H1 (cell line): Measurements from ENCODE around the gene AK5. TPM values are rescaled to one million over a fixed set of nuclear protein-coding genes. Genes with fewer than 3 reads are reported as not detected.

ENCODE experiments used
- CTCF ChIA-PET: fragments of 300-600 bp; sonication (Branson Sonifier 250); formaldehyde crosslinking; loops from one replicate; lab custom pipeline; 2021; ENCODE audit not compliant: partially characterized antibody; lab: Charles Lee
- POLR2A ChIA-PET: fragments of 300-600 bp; sonication (Branson Sonifier 250); formaldehyde crosslinking; loops from one replicate; lab custom pipeline; 2021; ENCODE audit warnings: inconsistent platforms; ENCODE audit not compliant: partially characterized antibody; lab: Charles Lee
- DNase-seq, 2 experiments: peaks; one replicate each; pipeline versions ENCODE4 v3.0.0 to v3.0.0-alpha.2; 2010 to 2022; ENCODE audit warnings: low spot score in 2 of 2, low read depth in 1 of 2, mixed read lengths in 1 of 2
- FAIRE-seq: peaks from 2 replicates; lab custom pipeline; 2011; peaks lifted over from hg19 to GRCh38; lab: Jason Lieb, UNC
- H2AFZ ChIP-seq: 2 replicates; pipeline ENCODE4 v1.8.1; 2012; ENCODE audit warnings: low read length, inconsistent platforms
- H2AK5ac ChIP-seq: 2 replicates; pipeline ENCODE4 v1.6.1; 2013; ENCODE audit warnings: low read depth, low read length
- H2BK120ac ChIP-seq: replicated peaks from 2 replicates; pipeline ENCODE3; 2013; ENCODE audit warnings: low read depth, low read length, inconsistent platforms
- H2BK12ac ChIP-seq: 2 replicates; pipeline ENCODE4 v1.6.1; 2013; ENCODE audit warnings: low read depth, low read length
- H2BK15ac ChIP-seq: 2 replicates; pipeline ENCODE4 v1.6.1; 2013; ENCODE audit warnings: low read length
- H2BK20ac ChIP-seq: 2 replicates; pipeline ENCODE4 v1.6.1; 2013; ENCODE audit warnings: low read length
- H2BK5ac ChIP-seq: 2 replicates; pipeline ENCODE4 v1.6.1; 2013; ENCODE audit warnings: low read depth, low read length
- H3K14ac ChIP-seq: 2 replicates; pipeline ENCODE4 v1.6.1; 2013; ENCODE audit warnings: inconsistent platforms; ENCODE audit not compliant: insufficient read length
- H3K18ac ChIP-seq: 2 replicates; pipeline ENCODE4 v1.6.1; 2013; ENCODE audit warnings: low read length; ENCODE audit errors: extremely low read depth
- H3K23ac ChIP-seq: 2 replicates; pipeline ENCODE4 v1.6.1; 2013; ENCODE audit warnings: inconsistent platforms; ENCODE audit not compliant: insufficient read length
- H3K23me2 ChIP-seq: 2 replicates; pipeline ENCODE4 v1.6.1; 2013; ENCODE audit warnings: low read depth, low read length
- H3K27ac ChIP-seq: 2 replicates; pipeline ENCODE4 v1.6.1; 2011; ENCODE audit warnings: low read depth, low read length, inconsistent platforms
- H3K27me3 ChIP-seq, 4 experiments: replicated peaks in 1 of 4; 1 replicate in 1 of 4; 2 replicates in 3 of 4; pipeline versions ENCODE4 v1.6.1 to v1.8.1; 2011 to 2013; ENCODE audit warnings: low read length in 3 of 4, mild to moderate bottlenecking in 3 of 4, inconsistent platforms in 2 of 4, mixed read lengths in 2 of 4, moderate library complexity in 1 of 4; ENCODE audit not compliant: control insufficient read depth in 3 of 4, insufficient read depth in 3 of 4; ENCODE audit errors: extremely low read depth in 1 of 4
- H3K36me3 ChIP-seq, 4 experiments: 2 replicates each; pipeline versions ENCODE4 v1.6.1 to v1.8.1; 2011 to 2013; ENCODE audit warnings: mild to moderate bottlenecking in 4 of 4, low read length in 3 of 4, moderate library complexity in 2 of 4, control low read depth in 1 of 4, inconsistent platforms in 1 of 4; ENCODE audit not compliant: insufficient read depth in 4 of 4, control insufficient read depth in 2 of 4
- H3K4ac ChIP-seq: replicated peaks from 2 replicates; pipeline ENCODE3; 2013; ENCODE audit warnings: low read length, low read depth, mixed read lengths, inconsistent platforms; ENCODE audit not compliant: insufficient read length
- H3K4me1 ChIP-seq, 4 experiments: replicated peaks in 1 of 4; 1 replicate in 1 of 4; 2 replicates in 3 of 4; pipeline versions ENCODE4 v1.6.1 to v1.8.1; 2011 to 2013; ENCODE audit warnings: low read length in 3 of 4, inconsistent platforms in 2 of 4, mixed read lengths in 1 of 4; ENCODE audit not compliant: insufficient read depth in 4 of 4, control insufficient read depth in 3 of 4
- H3K4me2 ChIP-seq, 2 experiments: 2 replicates each; pipeline versions ENCODE4 v1.6.1 to v1.8.1; 2011 to 2013; ENCODE audit warnings: low read depth in 2 of 2, low read length in 2 of 2, control low read depth in 1 of 2, inconsistent platforms in 1 of 2, mild to moderate bottlenecking in 1 of 2; ENCODE audit not compliant: insufficient read depth in 1 of 2
- H3K4me3 ChIP-seq, 4 experiments: fragments of 200-600, 300-600 bp in 1 of 4; sonication (generic), shearing (Covaris generic), sonication (Bioruptor Twin) in 1 of 4; 2 replicates each; pipeline versions ENCODE4 v1.5.1 to v1.8.1; 2011 to 2016; ENCODE audit warnings: low read length in 4 of 4, low read depth in 3 of 4, control low read depth in 2 of 4, inconsistent platforms in 2 of 4, mild to moderate bottlenecking in 2 of 4, mixed read lengths in 1 of 4, moderate library complexity in 1 of 4; ENCODE audit not compliant: insufficient read depth in 2 of 4; ENCODE audit errors: extremely low read depth in 1 of 4
- H3K56ac ChIP-seq: replicated peaks from 2 replicates; pipeline ENCODE3; 2013; ENCODE audit warnings: low read depth, mild to moderate bottlenecking, mixed read lengths, low read length, inconsistent platforms; ENCODE audit not compliant: insufficient read length
- H3K79me1 ChIP-seq: 2 replicates; pipeline ENCODE4 v1.6.1; 2013; ENCODE audit warnings: low read depth, low read length, control low read depth
- H3K79me2 ChIP-seq, 2 experiments: 2 replicates each; pipeline versions ENCODE4 v1.6.1 to v1.8.1; 2012 to 2013; ENCODE audit warnings: low read length in 2 of 2, mild to moderate bottlenecking in 2 of 2, inconsistent platforms in 1 of 2; ENCODE audit not compliant: insufficient read depth in 2 of 2, control insufficient read depth in 1 of 2
- H3K9ac ChIP-seq, 4 experiments: replicated peaks in 1 of 4; 1 replicate in 1 of 4; 2 replicates in 3 of 4; pipeline versions ENCODE4 v1.6.1 to v1.8.1; 2011 to 2013; ENCODE audit warnings: low read depth in 3 of 4, low read length in 3 of 4, control low read depth in 2 of 4, mild to moderate bottlenecking in 2 of 4, moderate library complexity in 2 of 4, inconsistent platforms in 1 of 4; ENCODE audit errors: extremely low read depth in 1 of 4
- H3K9me3 ChIP-seq, 2 experiments: 2 replicates each; pipeline versions ENCODE4 v1.6.1 to v1.8.1; 2012 to 2013; ENCODE audit warnings: mild to moderate bottlenecking in 2 of 2, moderate library complexity in 2 of 2, control low read depth in 1 of 2, inconsistent platforms in 1 of 2, low read depth in 1 of 2, low read length in 1 of 2, mixed read lengths in 1 of 2; ENCODE audit not compliant: insufficient read depth in 2 of 2
- H4K20me1 ChIP-seq, 2 experiments: replicated peaks in 1 of 2; 2 replicates each; pipeline versions ENCODE3 to v1.8.1; 2011 to 2013; ENCODE audit warnings: inconsistent platforms in 2 of 2, low read length in 2 of 2, mild to moderate bottlenecking in 1 of 2; ENCODE audit not compliant: insufficient read depth in 2 of 2, control insufficient read depth in 1 of 2
- H4K5ac ChIP-seq: 2 replicates; pipeline ENCODE4 v1.6.1; 2013; ENCODE audit warnings: low read length, low read depth, mixed read lengths, inconsistent platforms; ENCODE audit not compliant: insufficient read length
- H4K8ac ChIP-seq: 2 replicates; pipeline ENCODE4 v1.8.0; 2013; ENCODE audit warnings: mild to moderate bottlenecking, moderate library complexity, low read length, inconsistent platforms; ENCODE audit not compliant: insufficient read depth; ENCODE audit errors: extremely low read depth
- H4K91ac ChIP-seq: replicated peaks from 2 replicates; pipeline ENCODE3; 2013; ENCODE audit warnings: low read length, mixed read lengths, inconsistent platforms; ENCODE audit not compliant: insufficient read length
- CBX8 ChIP-seq: fragments of 300-800, 300-1000 bp; sonication (generic); IDR thresholded peaks from 2 replicates; pipeline ENCODE4 v1.7.1; 2016; ENCODE audit warnings: low read depth, low read length, borderline replicate concordance
- GABPA ChIP-seq: IDR thresholded peaks from 2 replicates; pipeline ENCODE4 v1.6.1; 2011; ENCODE audit warnings: mild to moderate bottlenecking, low read length, moderate library complexity, borderline replicate concordance; ENCODE audit not compliant: insufficient read depth
- RBBP5 ChIP-seq: IDR thresholded peaks from 2 replicates; pipeline ENCODE4 v1.7.1; 2012; ENCODE audit warnings: low read depth, mild to moderate bottlenecking, inconsistent platforms, low read length, moderate library complexity, borderline replicate concordance
- RFX5 ChIP-seq: IDR thresholded peaks from 2 replicates; pipeline ENCODE4 v1.6.1; 2011; ENCODE audit warnings: low read depth, low read length, improper control_type of control experiment, borderline replicate concordance
- RNF2 ChIP-seq: fragments of 200-900, 300-1000 bp; sonication (generic); IDR thresholded peaks from 2 replicates; pipeline ENCODE4 v1.7.1; 2016; ENCODE audit warnings: borderline replicate concordance, low read depth, mild to moderate bottlenecking, antibody characterized with exemption, low read length; ENCODE audit not compliant: poor library complexity, severe bottlenecking; ENCODE audit errors: missing control alignments
- SIX5 ChIP-seq: IDR thresholded peaks from 2 replicates; pipeline ENCODE4 v1.6.1; 2011; ENCODE audit warnings: mild to moderate bottlenecking, low read depth, low read length
- TAF7 ChIP-seq: optimal IDR thresholded peaks from 2 replicates; pipeline ENCODE3; 2011; ENCODE audit warnings: low read depth, mild to moderate bottlenecking, inconsistent platforms, low read length, moderate library complexity, borderline replicate concordance
- WGBS, 2 experiments: shearing (Covaris generic) in 1 of 2; methylation state at CpG; one replicate each; pipeline versions ENCODE4 v1.1.6 to v1.1.7; 2013 to 2015; ENCODE audit warnings: low lambda C conversion rate in 2 of 2, mixed read lengths in 2 of 2, inconsistent platforms in 1 of 2, low coverage in 1 of 2, missing lambda C conversion rate in 1 of 2; ENCODE audit not compliant: insufficient replicate concordance in 2 of 2, insufficient coverage in 1 of 2, insufficient read length in 1 of 2; ENCODE audit errors: extremely low coverage in 1 of 2, missing lambda C conversion rate in 1 of 2; 5-methylcytosine and 5-hydroxymethylcytosine counted together
- polyA plus RNA-seq, 7 experiments: library from polyadenylated mRNA; depleted of rRNA in 3 of 7; stranded (reverse) in 5 of 7; unstranded in 2 of 7; fragments of >200 nt in 5 of 7; fragments of 200-250 nt in 2 of 7; gene quantifications; 1 replicate in 5 of 7; 2 replicates in 1 of 7; 4 replicates in 1 of 7; pipeline versions ENCODE4 v1.2.1 to v1.2.3, GENCODE V29; 2011 to 2013; ENCODE audit warnings: missing spikeins in 2 of 7, mixed read lengths in 2 of 7
- total RNA-seq: library from RNA; stranded (reverse); fragmentation: NEBNext Ultra II Directional; extraction: Animal tissue kit (Norgen Biotek cat#: 25700); gene quantifications from 2 replicates; pipeline ENCODE4 v1.2.1, GENCODE V29; 2021

Gene AK5
- total and polyA plus RNA-seq, 2 of the 8 experiments (the other 6 are each of a cell fraction or from before 2014, with no cell fraction given): 2.0 to 7.1 TPM

DNA sequence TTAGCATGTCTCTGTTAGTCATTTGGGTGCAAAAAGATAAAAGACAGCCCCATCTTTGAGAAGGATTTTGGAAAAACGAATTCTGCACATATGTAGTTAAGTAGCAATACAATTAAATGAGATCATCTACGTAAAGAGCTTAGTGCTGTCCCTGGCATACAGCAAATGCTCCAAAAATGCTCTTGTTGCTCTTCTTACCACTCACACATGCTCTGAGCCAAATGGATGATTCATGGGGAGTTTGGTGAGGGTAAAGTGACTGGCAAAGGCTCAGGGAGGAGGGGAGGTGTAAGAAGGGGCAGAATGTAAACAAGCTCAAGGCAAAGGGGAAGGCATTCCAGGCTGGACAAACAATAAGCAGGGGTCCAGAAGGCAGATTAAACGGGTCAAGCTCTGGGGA, 191.9 kb downstream of the AK5 start:
- WGBS, 2 experiments: 89% methylated on average over 3 of the region's 3 CpGs; no CpG with 5 or more reads in 1 of the 2 experiments

More for the DNA sequence above, 191.9 kb downstream of the AK5 start:
- H4K20me1 ChIP-seq: no peaks in the 10 kb centered on the region
- no peak overlapping the region for H4K5ac ChIP-seq
- no peaks in the 10 kb centered on the region for H3K9me3 ChIP-seq
- no peak overlapping the region for H2BK12ac ChIP-seq
- no peak overlapping the region for H2BK20ac ChIP-seq
- H3K4me1 ChIP-seq: no peaks in the 10 kb centered on the region
- H2BK15ac ChIP-seq: no peak overlapping the region
- H3K14ac ChIP-seq: no peak overlapping the region
- no peaks in the 10 kb centered on the region for H3K79me2 ChIP-seq
- no peak overlapping the region for H3K9ac ChIP-seq
- H4K8ac ChIP-seq: no peak overlapping the region
- no peak overlapping the region for H2BK120ac ChIP-seq
- POLR2A ChIA-PET: interaction anchor here (0.6 to 0.8 kb wide), 2 partner anchors 9 to 210 kb away, joined by 3 read pairs; no protein-coding TSS in a partner anchor
- no peak overlapping the region for H3K56ac ChIP-seq
- H3K79me1 ChIP-seq: no peaks in the 10 kb centered on the region
- H3K18ac ChIP-seq: no peak overlapping the region
- no peak overlapping the region for H4K91ac ChIP-seq
- H3K27ac ChIP-seq: no peak overlapping the region
- H3K23ac ChIP-seq: no peak overlapping the region
- FAIRE-seq: no peak
- no peak overlapping the region for H2BK5ac ChIP-seq
- no peaks in the 10 kb centered on the region for H3K23me2 ChIP-seq
- CTCF ChIA-PET: interaction anchor here (1.2 to 1.7 kb wide), 3 partner anchors 10 to 62 kb away, joined by 3 to 6 read pairs (median 3); no protein-coding TSS in a partner anchor
- no peaks in the 10 kb centered on the region for H3K36me3 ChIP-seq
- H2AK5ac ChIP-seq: no peak overlapping the region
- TF ChIP-seq RFX5 (no peak), CBX8 (no peak), RBBP5 (no peak), SIX5 (no peak), RNF2 (no peak), GABPA (no peak), TAF7 (no peak)
- no peak overlapping the region for H3K4me2 ChIP-seq
- no peaks in the 10 kb centered on the region for H3K27me3 ChIP-seq
- no peak overlapping the region for H3K4ac ChIP-seq
- no peak overlapping the region for H2AFZ ChIP-seq
- DNase-seq: no peak
- H3K4me3 ChIP-seq: no peak overlapping the region
